HL-60 (cell line): ENCODE measurements around the gene FBLIM1.

Source experiments
- GABPA ChIP-seq: IDR thresholded peaks from 2 replicates; pipeline ENCODE4 v1.6.1; 2012; ENCODE audit warnings: low read depth
- POLR2AphosphoS5 ChIP-seq: IDR thresholded peaks from 2 replicates; pipeline ENCODE4 v1.6.1; 2012; ENCODE audit warnings: low read depth
- SPI1 ChIP-seq: IDR thresholded peaks from 2 replicates; pipeline ENCODE4 v1.6.1; 2012; ENCODE audit warnings: low read depth, mild to moderate bottlenecking, borderline replicate concordance
- TF ChIP-seq, protein P1 (sequence below): IDR thresholded peaks from one replicate; pipeline ENCODE4 v1.5.1; 2011; ENCODE audit warnings: low read length, control low read depth, inconsistent platforms; ENCODE audit not compliant: insufficient read depth
- TF ChIP-seq, protein P2 (sequence below): IDR thresholded peaks from 2 replicates; pipeline ENCODE4 v1.6.1; 2012; ENCODE audit warnings: low read depth; ENCODE audit not compliant: insufficient replicate concordance

DNA sequence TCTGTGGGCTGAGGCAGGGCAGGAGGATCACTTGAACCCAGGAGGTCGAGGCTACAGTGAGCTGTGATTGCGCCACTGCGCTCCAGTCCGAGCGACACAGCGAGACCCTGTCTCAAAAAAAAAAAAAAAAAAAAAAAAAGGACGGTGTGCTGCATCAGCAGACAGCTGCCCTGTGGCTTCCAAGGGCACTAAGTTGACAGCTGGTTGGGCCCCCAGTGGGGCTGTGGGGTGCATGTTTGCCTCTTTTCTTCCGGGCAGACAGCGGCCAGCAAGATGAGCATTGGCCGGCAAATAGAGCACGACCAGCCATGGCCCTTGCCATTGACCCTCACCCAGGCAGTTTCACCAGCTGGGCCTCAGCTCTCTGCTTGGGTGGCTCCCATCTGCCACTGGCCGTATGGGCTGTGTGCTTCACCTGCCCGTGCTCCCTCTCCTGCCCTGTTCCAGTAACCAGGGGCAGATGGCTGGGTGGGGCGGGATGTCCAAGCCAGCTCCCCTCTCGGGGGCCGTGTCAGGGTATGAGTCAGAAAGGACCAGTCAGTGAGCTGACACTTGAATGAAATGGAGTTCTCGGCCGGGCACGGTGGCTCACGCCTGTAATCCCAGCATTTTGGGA is 34.9 kb upstream of the FBLIM1 start:
- TF ChIP-seq, protein P1, sequence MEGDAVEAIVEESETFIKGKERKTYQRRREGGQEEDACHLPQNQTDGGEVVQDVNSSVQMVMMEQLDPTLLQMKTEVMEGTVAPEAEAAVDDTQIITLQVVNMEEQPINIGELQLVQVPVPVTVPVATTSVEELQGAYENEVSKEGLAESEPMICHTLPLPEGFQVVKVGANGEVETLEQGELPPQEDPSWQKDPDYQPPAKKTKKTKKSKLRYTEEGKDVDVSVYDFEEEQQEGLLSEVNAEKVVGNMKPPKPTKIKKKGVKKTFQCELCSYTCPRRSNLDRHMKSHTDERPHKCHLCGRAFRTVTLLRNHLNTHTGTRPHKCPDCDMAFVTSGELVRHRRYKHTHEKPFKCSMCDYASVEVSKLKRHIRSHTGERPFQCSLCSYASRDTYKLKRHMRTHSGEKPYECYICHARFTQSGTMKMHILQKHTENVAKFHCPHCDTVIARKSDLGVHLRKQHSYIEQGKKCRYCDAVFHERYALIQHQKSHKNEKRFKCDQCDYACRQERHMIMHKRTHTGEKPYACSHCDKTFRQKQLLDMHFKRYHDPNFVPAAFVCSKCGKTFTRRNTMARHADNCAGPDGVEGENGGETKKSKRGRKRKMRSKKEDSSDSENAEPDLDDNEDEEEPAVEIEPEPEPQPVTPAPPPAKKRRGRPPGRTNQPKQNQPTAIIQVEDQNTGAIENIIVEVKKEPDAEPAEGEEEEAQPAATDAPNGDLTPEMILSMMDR = no peak
- TF ChIP-seq POLR2AphosphoS5 = no peak
- TF ChIP-seq, protein P2, sequence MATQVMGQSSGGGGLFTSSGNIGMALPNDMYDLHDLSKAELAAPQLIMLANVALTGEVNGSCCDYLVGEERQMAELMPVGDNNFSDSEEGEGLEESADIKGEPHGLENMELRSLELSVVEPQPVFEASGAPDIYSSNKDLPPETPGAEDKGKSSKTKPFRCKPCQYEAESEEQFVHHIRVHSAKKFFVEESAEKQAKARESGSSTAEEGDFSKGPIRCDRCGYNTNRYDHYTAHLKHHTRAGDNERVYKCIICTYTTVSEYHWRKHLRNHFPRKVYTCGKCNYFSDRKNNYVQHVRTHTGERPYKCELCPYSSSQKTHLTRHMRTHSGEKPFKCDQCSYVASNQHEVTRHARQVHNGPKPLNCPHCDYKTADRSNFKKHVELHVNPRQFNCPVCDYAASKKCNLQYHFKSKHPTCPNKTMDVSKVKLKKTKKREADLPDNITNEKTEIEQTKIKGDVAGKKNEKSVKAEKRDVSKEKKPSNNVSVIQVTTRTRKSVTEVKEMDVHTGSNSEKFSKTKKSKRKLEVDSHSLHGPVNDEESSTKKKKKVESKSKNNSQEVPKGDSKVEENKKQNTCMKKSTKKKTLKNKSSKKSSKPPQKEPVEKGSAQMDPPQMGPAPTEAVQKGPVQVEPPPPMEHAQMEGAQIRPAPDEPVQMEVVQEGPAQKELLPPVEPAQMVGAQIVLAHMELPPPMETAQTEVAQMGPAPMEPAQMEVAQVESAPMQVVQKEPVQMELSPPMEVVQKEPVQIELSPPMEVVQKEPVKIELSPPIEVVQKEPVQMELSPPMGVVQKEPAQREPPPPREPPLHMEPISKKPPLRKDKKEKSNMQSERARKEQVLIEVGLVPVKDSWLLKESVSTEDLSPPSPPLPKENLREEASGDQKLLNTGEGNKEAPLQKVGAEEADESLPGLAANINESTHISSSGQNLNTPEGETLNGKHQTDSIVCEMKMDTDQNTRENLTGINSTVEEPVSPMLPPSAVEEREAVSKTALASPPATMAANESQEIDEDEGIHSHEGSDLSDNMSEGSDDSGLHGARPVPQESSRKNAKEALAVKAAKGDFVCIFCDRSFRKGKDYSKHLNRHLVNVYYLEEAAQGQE = no peak
- TF ChIP-seq GABPA = no peak
- TF ChIP-seq SPI1 = no peak
